ENCODE results near the gene LTO1. TPM values are rescaled to one million over a fixed set of nuclear protein-coding genes. Genes with fewer than 3 reads are reported as not detected.

Gene LTO1
- total and polyA plus RNA-seq, 4 donors, result 12.4 to 27.5 (median 19.4) TPM

- Histone ChIP-seq H3K36me3 (ENCODE audit: control insufficient read depth in 4 of 4, insufficient read depth in 4 of 4, low read length in 4 of 4) (peaks cover 0 to 39% (median 11%) of the 10 kb centered on the region in 4 donors), H3K4me3 (no peak overlapping the region), H3K27ac (ENCODE audit: low read depth in 1 of 2, low read length in 1 of 2) (no peak overlapping the region), H3K9ac (ENCODE audit: insufficient read depth in 1 of 2, low read length in 2 of 2) (no peak overlapping the region), H3K9me3 (ENCODE audit: control insufficient read depth in 4 of 4, insufficient read depth in 3 of 4, low read length in 3 of 4) (no peaks in the 10 kb centered on the region), H3K27me3 (ENCODE audit: control insufficient read depth in 3 of 3, insufficient read depth in 3 of 3, low read length in 2 of 3) (no peaks in the 10 kb centered on the region), H3K4me1 (ENCODE audit: control insufficient read depth in 5 of 5, insufficient read depth in 5 of 5, low read length in 5 of 5) (no peaks in the 10 kb centered on the region)
- DNase-seq (no peak), ATAC-seq (ENCODE audit: insufficient read depth, low FRiP score) (no peak)
- WGBS, 2 donors, result 83 to 92% methylated on average over 17 of the region's 17 CpGs
- no peak for TF ChIP-seq CTCF (IDR thresholded peaks at IDR 0.05; ENCODE audit: control extremely low read depth, extremely low read depth)
These were observed 10.9 kb downstream of the LTO1 start for GRCh38 chr11:69664103-69664775.

- no peak for ATAC-seq (ENCODE audit: insufficient read depth, low FRiP score)
- Histone ChIP-seq H3K27me3 (ENCODE audit: control insufficient read depth in 3 of 3, insufficient read depth in 3 of 3, low read length in 2 of 3) (no peaks in the 10 kb centered on the region), H3K4me1 (ENCODE audit: control insufficient read depth in 5 of 5, insufficient read depth in 5 of 5, low read length in 5 of 5) (peaks cover 0 to 6% (median 0%) of the 10 kb centered on the region in 5 donors), H3K27ac (ENCODE audit: low read depth in 1 of 2, low read length in 1 of 2) (no peak overlapping the region), H3K4me3 (no peak overlapping the region), H3K9ac (ENCODE audit: insufficient read depth in 1 of 2, low read length in 2 of 2) (no peak overlapping the region), H3K9me3 (ENCODE audit: control insufficient read depth in 4 of 4, insufficient read depth in 3 of 4, low read length in 3 of 4) (no peaks in the 10 kb centered on the region), H3K36me3 (ENCODE audit: control insufficient read depth in 4 of 4, insufficient read depth in 4 of 4, low read length in 4 of 4) (peaks cover 0 to 36% (median 9%) of the 10 kb centered on the region in 4 donors)
- no peak for TF ChIP-seq CTCF (IDR thresholded peaks at IDR 0.05; ENCODE audit: control extremely low read depth, extremely low read depth)
- DNase-seq, result no peak
- 90 to 96% methylated on average over 6 of the region's 6 CpGs for WGBS, 2 donors
These were observed 11.8 kb downstream of the LTO1 start for GRCh38 chr11:69663326-69663725.

- H3K36me3 ChIP-seq (ENCODE audit: control insufficient read depth in 4 of 4, insufficient read depth in 4 of 4, low read length in 4 of 4), result peaks cover 0 to 36% (median 9%) of the 10 kb centered on the region in 4 donors
- no peak overlapping the region for H3K27ac ChIP-seq (ENCODE audit: low read depth in 1 of 2, low read length in 1 of 2)
- no peak for TF ChIP-seq CTCF (IDR thresholded peaks at IDR 0.05; ENCODE audit: control extremely low read depth, extremely low read depth)
- no peaks in the 10 kb centered on the region for H3K27me3 ChIP-seq (ENCODE audit: control insufficient read depth in 3 of 3, insufficient read depth in 3 of 3, low read length in 2 of 3)
- H3K9me3 ChIP-seq (ENCODE audit: control insufficient read depth in 4 of 4, insufficient read depth in 3 of 4, low read length in 3 of 4), result no peaks in the 10 kb centered on the region
- DNase-seq (no peak), ATAC-seq (ENCODE audit: insufficient read depth, low FRiP score) (no peak)
- 93 to 97% methylated on average over 13 of the region's 13 CpGs for WGBS, 2 donors
- H3K4me3 ChIP-seq, result no peak overlapping the region
- H3K9ac ChIP-seq (ENCODE audit: insufficient read depth in 1 of 2, low read length in 2 of 2), result no peak overlapping the region
- peaks cover 0 to 11% (median 2%) of the 10 kb centered on the region in 5 donors for H3K4me1 ChIP-seq (ENCODE audit: control insufficient read depth in 5 of 5, insufficient read depth in 5 of 5, low read length in 5 of 5)
These were observed 12.3 kb downstream of the LTO1 start for GRCh38 chr11:69662806-69663205.
